LNCAP (cell line): ENCODE data around the gene MTCP1.

Source experiments
- TF ChIP-seq, protein P1 (sequence below): fragments of 450-650 bp; IDR thresholded peaks from 2 replicates; pipeline ENCODE4 v1.5.1; 2017; ENCODE audit warnings: mild to moderate bottlenecking

Gene MTCP1

GRCh38 chrX:155065035-155065734 lies 5.8 kb downstream of the MTCP1 start:
- TF ChIP-seq, protein P1, sequence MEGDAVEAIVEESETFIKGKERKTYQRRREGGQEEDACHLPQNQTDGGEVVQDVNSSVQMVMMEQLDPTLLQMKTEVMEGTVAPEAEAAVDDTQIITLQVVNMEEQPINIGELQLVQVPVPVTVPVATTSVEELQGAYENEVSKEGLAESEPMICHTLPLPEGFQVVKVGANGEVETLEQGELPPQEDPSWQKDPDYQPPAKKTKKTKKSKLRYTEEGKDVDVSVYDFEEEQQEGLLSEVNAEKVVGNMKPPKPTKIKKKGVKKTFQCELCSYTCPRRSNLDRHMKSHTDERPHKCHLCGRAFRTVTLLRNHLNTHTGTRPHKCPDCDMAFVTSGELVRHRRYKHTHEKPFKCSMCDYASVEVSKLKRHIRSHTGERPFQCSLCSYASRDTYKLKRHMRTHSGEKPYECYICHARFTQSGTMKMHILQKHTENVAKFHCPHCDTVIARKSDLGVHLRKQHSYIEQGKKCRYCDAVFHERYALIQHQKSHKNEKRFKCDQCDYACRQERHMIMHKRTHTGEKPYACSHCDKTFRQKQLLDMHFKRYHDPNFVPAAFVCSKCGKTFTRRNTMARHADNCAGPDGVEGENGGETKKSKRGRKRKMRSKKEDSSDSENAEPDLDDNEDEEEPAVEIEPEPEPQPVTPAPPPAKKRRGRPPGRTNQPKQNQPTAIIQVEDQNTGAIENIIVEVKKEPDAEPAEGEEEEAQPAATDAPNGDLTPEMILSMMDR, result no peak

GRCh38 chrX:155061760-155062159 lies 9.2 kb downstream of the MTCP1 start:
- TF ChIP-seq, protein P1, result no peak

- TF ChIP-seq, protein P1, result peak; percentile 59
Measured at GRCh38 chrX:155056877-155057792, 13.8 kb downstream of the MTCP1 start.

DNA sequence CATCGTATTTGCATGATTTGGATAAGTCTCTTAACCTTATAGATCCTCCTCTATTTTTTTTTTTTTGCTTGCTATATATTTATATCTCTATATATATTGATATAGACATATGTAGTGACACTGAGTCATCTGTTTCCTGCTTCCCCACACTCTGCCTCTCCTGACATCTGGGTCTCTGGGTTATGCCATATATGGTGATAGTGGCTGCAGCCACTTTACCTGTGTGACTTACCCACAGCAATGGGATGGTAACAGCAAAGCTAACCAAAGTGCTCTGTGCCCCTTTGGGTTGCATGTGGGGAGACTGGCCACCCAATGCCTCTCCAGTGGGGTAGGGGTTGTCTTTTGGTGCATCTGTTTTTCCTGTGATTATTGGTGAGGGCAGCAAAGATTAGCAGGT lies 14.5 kb downstream of the MTCP1 start:
- TF ChIP-seq, protein P1, result no peak

DNA sequence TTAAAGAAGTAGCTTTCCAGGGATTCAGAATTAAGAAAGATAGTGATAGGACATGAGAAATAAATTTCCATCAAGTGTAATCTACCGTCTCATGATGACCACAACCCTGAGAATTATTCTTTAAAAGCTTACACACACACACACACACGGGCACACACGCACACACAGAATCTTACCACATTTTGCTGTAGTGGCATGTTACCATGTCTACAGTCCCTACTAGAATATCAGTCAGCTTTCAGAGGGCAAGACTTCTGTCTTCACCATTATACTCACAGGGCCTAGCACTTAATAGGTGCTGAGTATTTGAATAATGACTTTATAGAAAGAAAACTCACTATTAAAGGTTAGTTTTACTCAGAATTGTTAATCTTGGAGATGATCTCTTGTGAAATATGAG lies 15.4 kb downstream of the MTCP1 start:
- TF ChIP-seq, protein P1, result no peak

GRCh38 chrX:155054255-155054654 lies 16.7 kb downstream of the MTCP1 start:
- TF ChIP-seq, protein P1, result no peak

- TF ChIP-seq, protein P1, result no peak
Measured at GRCh38 chrX:155053656-155054055, 17.3 kb downstream of the MTCP1 start.
